Measurements from ENCODE around the gene MYO3B.
"Not testable (repeated sequence)": the region's sequence is repeated elsewhere in the genome, so short reads cannot be mapped to it uniquely, and the experiment has no call there.

DNA sequence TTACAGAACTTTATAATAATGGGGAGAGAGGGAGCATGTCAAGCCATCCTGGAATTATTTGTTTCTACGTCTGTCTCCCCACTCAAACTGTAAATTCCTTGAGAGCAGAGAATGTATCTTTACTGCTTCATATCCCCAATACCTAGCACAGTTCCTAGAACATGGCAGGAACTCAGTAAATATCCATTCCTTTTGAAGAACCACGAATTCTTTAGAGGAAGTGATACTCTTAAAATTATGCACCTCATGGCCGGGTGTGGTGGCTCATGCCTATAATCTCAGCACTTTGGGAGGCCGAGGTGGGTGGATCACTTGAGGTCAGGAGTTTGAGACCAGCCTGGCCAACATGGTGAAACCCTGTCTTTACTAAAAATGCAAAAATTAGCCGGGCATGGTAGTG lies 171.3 kb downstream of the MYO3B start:
- TF ChIP-seq, protein P1, sequence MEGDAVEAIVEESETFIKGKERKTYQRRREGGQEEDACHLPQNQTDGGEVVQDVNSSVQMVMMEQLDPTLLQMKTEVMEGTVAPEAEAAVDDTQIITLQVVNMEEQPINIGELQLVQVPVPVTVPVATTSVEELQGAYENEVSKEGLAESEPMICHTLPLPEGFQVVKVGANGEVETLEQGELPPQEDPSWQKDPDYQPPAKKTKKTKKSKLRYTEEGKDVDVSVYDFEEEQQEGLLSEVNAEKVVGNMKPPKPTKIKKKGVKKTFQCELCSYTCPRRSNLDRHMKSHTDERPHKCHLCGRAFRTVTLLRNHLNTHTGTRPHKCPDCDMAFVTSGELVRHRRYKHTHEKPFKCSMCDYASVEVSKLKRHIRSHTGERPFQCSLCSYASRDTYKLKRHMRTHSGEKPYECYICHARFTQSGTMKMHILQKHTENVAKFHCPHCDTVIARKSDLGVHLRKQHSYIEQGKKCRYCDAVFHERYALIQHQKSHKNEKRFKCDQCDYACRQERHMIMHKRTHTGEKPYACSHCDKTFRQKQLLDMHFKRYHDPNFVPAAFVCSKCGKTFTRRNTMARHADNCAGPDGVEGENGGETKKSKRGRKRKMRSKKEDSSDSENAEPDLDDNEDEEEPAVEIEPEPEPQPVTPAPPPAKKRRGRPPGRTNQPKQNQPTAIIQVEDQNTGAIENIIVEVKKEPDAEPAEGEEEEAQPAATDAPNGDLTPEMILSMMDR (IDR thresholded peaks at IDR 0.05) = not testable (repeated sequence)
- not testable (repeated sequence) for TF ChIP-seq POLR2A (IDR thresholded peaks at IDR 0.05)
